GM12865 (cell line): ENCODE measurements around the gene PYGO2.
A peak's percentile ranks its signal among the peaks of the same experiment; 100 is the strongest.

ENCODE experiments used
- DNase-seq: peaks from one replicate; pipeline ENCODE4 v3.0.0; 2010; ENCODE audit warnings: low read depth
- H3K4me3 ChIP-seq: 2 replicates; pipeline ENCODE4 v1.5.1; 2011; ENCODE audit warnings: mild to moderate bottlenecking, low read depth, low read length, control low read depth
- TF ChIP-seq, protein P1 (sequence below): IDR thresholded peaks from 2 replicates; pipeline ENCODE4 v1.5.1; 2011; ENCODE audit warnings: low read length, control low read depth, low read depth, inconsistent platforms; ENCODE audit not compliant: insufficient read depth; ENCODE audit errors: missing control alignments

PYGO2 gene

DNA sequence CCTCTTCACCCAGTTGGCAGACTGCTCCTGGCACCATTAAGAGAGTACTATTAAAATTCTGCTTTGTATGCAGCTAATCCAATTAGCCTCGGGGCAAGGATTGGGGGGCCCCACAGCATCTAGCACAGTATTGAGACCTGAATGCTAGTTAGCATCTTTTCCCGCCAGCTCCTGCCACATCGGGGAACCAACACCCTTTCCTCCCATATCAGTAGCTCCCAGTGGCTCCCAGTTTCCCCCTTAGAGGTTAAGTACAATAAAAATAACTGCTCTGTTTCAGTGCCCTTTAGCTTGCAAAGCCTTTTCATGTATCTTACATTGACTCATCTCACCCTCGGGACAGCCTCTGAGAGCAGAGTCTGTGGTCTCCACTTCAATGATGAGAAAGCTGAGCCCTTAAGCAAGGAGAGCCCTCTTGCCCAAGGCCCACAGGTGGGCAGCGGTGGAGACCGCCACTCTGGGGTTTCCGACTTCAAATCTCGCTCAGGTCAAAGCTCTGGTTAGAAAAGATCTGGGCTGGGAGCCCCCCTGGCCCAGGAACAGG, 20.9 kb downstream of the PYGO2 start:
- peak; percentile 85 for DNase-seq
- TF ChIP-seq, protein P1, sequence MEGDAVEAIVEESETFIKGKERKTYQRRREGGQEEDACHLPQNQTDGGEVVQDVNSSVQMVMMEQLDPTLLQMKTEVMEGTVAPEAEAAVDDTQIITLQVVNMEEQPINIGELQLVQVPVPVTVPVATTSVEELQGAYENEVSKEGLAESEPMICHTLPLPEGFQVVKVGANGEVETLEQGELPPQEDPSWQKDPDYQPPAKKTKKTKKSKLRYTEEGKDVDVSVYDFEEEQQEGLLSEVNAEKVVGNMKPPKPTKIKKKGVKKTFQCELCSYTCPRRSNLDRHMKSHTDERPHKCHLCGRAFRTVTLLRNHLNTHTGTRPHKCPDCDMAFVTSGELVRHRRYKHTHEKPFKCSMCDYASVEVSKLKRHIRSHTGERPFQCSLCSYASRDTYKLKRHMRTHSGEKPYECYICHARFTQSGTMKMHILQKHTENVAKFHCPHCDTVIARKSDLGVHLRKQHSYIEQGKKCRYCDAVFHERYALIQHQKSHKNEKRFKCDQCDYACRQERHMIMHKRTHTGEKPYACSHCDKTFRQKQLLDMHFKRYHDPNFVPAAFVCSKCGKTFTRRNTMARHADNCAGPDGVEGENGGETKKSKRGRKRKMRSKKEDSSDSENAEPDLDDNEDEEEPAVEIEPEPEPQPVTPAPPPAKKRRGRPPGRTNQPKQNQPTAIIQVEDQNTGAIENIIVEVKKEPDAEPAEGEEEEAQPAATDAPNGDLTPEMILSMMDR: no peak
- H3K4me3 ChIP-seq: peak overlapping the region; percentile 93

DNA sequence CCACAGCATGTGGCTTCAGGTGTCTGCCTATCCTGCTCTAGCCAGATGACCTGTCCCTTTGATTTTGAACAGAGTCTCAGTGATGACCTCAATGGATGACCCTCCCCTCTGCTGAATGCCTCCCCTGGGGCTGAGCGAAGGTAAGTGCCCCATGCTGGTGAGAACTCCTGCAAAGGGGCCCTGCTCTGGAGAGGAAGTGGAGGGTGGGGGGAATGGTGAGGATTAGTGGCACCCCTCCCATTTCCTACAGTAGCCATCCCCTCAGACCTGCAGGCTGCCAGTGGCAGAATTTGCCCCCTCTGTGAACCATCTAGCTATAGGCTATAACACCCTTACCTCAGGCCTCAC, 21.4 kb downstream of the PYGO2 start:
- DNase-seq: peak; percentile 44
- TF ChIP-seq, protein P1: no peak
- peak overlapping the region; percentile 93 for H3K4me3 ChIP-seq

DNA sequence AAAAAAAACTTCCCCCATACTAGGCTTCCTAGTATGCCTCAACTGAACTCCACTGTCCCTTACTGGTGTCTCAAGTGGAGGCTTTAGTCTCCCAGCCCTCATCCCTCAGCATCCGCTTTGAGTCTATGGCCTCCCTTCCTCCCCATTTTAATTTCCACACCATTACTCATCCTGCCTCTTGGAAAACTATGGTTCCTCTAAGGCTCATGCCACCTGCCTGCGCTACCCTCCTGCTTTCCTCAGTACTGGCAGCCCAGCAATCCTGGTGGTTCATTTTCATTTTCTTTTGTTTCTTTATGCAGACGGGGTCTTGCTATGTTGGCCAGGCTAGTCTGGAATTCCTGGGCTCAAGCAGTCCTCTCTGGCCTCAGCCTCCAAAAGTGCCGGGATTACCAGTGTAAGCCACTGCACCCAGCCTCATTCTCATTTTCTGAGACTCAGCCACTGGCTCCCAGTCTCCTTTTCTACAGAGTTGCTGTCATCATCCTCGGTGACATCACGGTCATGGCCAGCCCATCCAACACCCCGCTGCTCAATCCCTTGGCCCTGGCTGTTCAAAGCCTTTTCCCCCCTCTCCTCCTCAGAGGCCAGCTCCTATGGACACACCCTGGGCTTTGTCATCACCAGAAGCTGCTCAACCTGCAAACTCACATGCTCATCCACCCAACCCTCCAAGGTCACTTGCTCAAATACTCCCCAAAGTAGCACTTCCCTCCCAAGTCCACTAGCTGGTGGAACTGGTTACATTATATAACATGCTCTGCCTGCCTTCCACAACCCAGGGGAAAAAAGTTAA, 22.8 kb downstream of the PYGO2 start:
- TF ChIP-seq, protein P1: no peak
- H3K4me3 ChIP-seq: peak overlapping the region; percentile 89
- DNase-seq: no peak

DNA sequence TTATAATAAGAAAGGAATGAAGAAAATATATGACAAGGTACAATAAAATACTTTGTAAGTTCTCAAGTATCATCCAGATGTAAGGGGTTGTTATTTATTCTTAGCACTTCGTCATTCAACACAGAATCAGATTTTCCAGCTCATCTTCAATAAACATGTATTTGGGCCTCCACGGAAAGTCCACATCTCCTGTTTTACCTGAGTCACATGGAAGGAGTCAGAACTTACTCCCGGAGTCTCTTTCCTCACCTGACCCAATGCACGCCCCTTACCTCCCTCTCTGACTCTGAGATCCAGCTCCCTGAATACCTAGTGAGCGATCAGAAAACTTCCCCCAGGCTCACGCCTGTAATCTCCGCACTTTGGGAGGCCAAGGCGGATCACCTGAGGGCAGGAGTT, 23.6 kb downstream of the PYGO2 start:
- peak overlapping the region; percentile 89 for H3K4me3 ChIP-seq
- TF ChIP-seq, protein P1: no peak
- DNase-seq: no peak

DNA sequence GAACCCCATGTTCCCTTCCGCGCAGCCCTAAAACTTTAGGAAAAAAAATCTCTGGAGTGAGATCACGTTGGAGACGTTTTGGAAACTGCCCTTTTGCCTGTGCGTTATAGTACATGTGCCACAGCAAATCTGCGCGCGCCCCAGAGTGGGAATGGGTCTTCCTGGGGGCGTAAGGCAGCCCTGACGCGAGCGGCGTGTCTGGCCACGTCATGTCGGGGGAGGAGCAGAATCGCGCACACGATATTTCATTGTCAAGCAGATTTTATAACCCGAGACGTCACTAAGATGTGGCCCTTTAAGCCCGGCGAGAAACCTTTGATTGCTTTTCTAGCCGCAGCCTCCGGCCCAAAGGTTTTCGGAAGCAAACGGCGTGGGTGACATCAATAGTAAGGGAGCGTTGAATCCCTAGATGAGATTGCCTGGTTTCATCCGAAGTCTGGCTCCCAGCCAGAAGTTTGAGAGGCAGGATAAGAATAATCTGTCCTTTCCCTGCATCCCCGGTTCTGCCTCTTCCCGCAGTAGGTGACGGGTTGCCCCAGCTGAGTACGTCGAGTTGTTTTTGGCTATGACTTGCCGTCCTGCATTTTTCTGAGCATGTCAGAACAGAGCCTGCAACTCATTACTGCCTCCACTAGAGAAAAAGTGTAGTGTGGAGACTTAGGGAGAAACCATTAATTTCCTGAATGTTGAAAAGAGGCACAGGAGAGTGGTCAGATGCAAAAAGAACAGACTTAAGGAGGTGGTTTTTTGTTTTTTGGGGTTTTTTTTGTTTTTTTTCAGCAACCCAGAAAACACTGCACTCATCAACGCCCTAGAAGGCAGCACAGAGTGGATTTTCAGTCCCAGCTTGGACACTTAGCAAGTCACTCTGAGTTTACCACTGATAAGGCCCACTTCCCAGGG, 24.2 kb downstream of the PYGO2 start:
- TF ChIP-seq, protein P1: peak; percentile 16
- peak overlapping the region; percentile 89 for H3K4me3 ChIP-seq
- peak; percentile 97 for DNase-seq

DNA sequence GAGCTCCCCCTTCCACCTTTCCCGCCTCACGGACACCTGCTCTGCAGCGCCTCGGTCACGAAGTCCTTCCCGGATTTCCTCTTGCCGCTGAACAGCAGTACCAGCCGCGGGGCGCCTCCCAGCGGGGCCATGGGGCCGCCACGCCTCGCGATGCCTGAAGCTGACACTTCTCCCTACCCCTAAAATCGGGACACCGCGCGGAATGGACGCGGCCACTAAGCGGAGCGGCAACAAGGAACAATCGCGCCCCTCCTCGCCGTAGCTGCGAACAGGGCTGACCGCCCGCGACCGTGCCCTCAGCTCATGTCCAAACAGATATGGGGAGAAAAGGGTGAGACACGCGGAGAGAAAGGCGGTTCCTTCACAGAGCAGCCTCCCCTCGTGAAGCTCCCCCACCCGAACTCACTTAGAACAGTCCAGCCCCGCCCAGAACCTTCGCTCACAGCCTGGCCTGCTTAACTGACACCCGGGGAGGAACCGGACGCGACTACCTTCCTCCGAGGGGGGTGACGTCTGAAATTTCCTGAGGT, 25.0 kb downstream of the PYGO2 start, which contains the start of gene PMVK:
PMVK (minus strand) TSS at position 165 of the 530 bp plus-strand sequence; CDS start at position 131, 34 bp downstream.
- peak; percentile 98 for DNase-seq
- H3K4me3 ChIP-seq: peak within 1 kb of the TSS; percentile 89
- TF ChIP-seq, protein P1: peak; percentile 26
